Neural crest cell (in vitro differentiated cells): ENCODE data around the gene TRIP12. TPM values are rescaled to one million over a fixed set of nuclear protein-coding genes. Genes with fewer than 3 reads are reported as not detected.
A peak's percentile ranks its signal among the peaks of the same experiment; 100 is the strongest.

Source experiments
- DNase-seq: peaks from one replicate; pipeline ENCODE4 v3.0.0; 2021; ENCODE audit warnings: low read depth, mixed read lengths, low spot score
- H3K27ac Mint-ChIP-seq: one replicate; pipeline ENCODE4 v1.8.0; 2021; ENCODE audit warnings: mild to moderate bottlenecking, mixed read lengths; ENCODE audit not compliant: unreplicated experiment
- H3K27me3 Mint-ChIP-seq: 2 replicates; pipeline ENCODE4 v1.8.0; 2021; ENCODE audit warnings: low read depth, mild to moderate bottlenecking, mixed read lengths
- H3K36me3 Mint-ChIP-seq: 2 replicates; pipeline ENCODE4 v1.8.0; 2021; ENCODE audit warnings: low read depth, mild to moderate bottlenecking, mixed read lengths
- H3K4me1 Mint-ChIP-seq: 2 replicates; pipeline ENCODE4 v1.8.0; 2021; ENCODE audit warnings: mixed read lengths
- H3K4me3 Mint-ChIP-seq: one replicate; pipeline ENCODE4 v1.8.0; 2021; ENCODE audit warnings: mild to moderate bottlenecking, mixed read lengths
- H3K9me3 Mint-ChIP-seq: 2 replicates; pipeline ENCODE4 v1.8.0; 2021; ENCODE audit warnings: mixed read lengths
- total RNA-seq: library from RNA; stranded (reverse); gene quantifications from 2 replicates; pipeline ENCODE4 v1.2.1, GENCODE V29; 2021
- TF ChIP-seq, protein P1 (sequence below): fragments of 200-600 bp; sonication (generic); conservative IDR thresholded peaks from 2 replicates; pipeline ENCODE4 v1.5.0; 2021; ENCODE audit warnings: antibody characterized with exemption, mild to moderate bottlenecking

TRIP12 gene
- total RNA-seq, 1 donor from 2014 or later: 222 TPM

GRCh38 chr2:229805559-229805958 is 116.2 kb downstream of the TRIP12 start:
- no peak overlapping the region for H3K27ac Mint-ChIP-seq
- H3K4me1 Mint-ChIP-seq: no peaks in the 10 kb centered on the region
- H3K9me3 Mint-ChIP-seq: no peaks in the 10 kb centered on the region
- no peak overlapping the region for H3K4me3 Mint-ChIP-seq
- TF ChIP-seq, protein P1, sequence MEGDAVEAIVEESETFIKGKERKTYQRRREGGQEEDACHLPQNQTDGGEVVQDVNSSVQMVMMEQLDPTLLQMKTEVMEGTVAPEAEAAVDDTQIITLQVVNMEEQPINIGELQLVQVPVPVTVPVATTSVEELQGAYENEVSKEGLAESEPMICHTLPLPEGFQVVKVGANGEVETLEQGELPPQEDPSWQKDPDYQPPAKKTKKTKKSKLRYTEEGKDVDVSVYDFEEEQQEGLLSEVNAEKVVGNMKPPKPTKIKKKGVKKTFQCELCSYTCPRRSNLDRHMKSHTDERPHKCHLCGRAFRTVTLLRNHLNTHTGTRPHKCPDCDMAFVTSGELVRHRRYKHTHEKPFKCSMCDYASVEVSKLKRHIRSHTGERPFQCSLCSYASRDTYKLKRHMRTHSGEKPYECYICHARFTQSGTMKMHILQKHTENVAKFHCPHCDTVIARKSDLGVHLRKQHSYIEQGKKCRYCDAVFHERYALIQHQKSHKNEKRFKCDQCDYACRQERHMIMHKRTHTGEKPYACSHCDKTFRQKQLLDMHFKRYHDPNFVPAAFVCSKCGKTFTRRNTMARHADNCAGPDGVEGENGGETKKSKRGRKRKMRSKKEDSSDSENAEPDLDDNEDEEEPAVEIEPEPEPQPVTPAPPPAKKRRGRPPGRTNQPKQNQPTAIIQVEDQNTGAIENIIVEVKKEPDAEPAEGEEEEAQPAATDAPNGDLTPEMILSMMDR: no peak
- H3K27me3 Mint-ChIP-seq: no peaks in the 10 kb centered on the region
- H3K36me3 Mint-ChIP-seq: peaks cover 5% of the 10 kb centered on the region
- no peak for DNase-seq

DNA sequence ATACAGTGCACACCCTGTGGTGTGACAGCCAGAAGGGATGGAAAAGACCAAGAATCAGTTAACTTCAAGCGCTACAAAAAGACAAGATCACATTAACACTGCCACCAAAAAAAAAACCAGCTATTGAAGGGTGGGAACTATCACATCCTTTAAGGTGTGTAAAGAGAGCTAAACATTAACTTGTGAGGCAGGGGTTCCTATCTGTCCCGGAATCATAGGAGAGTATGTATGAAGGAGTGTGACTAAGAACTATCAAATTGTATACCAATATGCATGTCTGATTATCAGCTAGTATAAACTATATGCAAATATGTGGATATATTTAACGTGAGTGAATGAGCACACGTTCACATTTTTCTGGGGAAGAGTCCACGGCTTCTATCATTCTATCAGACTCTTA is 119.0 kb downstream of the TRIP12 start:
- no peak for DNase-seq
- H3K36me3 Mint-ChIP-seq: peaks cover 9% of the 10 kb centered on the region
- no peaks in the 10 kb centered on the region for H3K27me3 Mint-ChIP-seq
- no peaks in the 10 kb centered on the region for H3K4me1 Mint-ChIP-seq
- H3K4me3 Mint-ChIP-seq: no peak overlapping the region
- H3K27ac Mint-ChIP-seq: no peak overlapping the region
- no peaks in the 10 kb centered on the region for H3K9me3 Mint-ChIP-seq
- TF ChIP-seq, protein P1: no peak

DNA sequence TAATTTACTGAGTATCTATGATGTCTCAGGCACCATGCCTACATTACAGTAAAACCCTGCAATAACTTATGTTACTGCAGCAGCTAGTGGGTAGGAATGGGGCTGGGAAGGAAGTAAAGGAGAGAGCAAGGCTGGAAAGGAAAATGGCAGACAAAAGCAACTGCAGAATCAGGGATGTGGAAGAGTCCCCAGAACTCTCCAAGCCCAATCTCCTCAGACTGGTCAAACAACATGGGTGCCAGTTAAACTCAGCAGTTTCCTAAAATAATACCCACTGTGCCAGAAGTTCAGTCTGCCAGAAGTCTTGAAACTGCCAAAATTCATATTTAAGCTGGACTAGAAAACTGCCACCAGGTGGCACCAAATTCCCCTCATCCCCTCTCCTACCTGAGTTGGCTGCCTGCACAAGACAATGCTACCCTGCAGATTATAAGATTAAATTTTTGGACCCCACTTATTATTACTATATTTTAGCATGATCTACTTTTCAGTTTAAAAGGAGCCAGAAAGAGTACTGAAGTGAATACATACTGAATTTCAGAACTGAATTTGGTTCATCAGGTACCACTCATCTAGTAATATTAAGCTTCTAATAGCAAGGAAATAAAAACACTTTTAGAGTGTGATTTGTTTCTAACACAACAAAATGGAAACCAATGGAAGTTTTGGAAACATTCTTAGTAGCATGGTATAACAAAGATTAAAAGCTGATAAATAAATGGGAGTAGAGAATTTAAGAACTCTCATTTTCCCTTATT is 120.6 kb downstream of the TRIP12 start:
- H3K9me3 Mint-ChIP-seq: no peaks in the 10 kb centered on the region
- no peaks in the 10 kb centered on the region for H3K4me1 Mint-ChIP-seq
- TF ChIP-seq, protein P1: peak; percentile 80
- DNase-seq: peak; percentile 54
- H3K4me3 Mint-ChIP-seq: no peak overlapping the region
- peaks cover 4% of the 10 kb centered on the region for H3K36me3 Mint-ChIP-seq
- H3K27ac Mint-ChIP-seq: no peak overlapping the region
- H3K27me3 Mint-ChIP-seq: no peaks in the 10 kb centered on the region

DNA sequence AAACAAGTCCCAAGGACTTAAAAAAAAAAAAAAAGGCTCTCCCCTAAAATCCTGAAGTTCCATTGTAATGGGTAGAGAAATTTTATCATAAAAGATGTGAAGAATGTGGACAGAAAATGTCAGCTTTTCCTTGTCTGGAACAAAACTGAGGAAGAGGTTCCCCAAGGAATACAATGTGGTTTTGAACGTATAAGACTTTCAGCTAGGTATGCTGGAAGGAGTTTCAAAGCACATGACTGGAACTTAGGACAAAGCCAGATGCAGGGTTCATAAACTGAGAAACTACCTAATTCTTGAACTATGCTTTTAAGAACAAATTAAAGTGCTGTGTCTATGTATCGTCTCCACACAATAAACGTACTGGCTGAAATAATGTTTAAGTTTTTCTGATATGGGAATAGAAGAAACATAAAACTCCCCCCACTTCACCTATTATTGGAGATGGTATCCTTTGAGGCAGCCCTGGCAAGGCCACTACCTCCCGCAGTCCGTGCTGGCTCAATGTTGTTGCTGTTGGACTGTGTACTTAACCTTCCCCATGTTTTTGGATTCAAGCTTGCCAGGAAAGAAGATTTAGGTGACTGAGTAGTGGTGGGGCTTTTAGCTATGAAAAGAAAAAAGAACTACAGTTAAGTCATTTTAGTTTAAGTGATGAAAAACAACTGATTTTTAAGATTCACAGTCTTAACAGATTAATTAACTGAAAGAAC is 123.2 kb downstream of the TRIP12 start:
- no peak for DNase-seq
- Mint-ChIP-seq H3K4me1 (no peaks in the 10 kb centered on the region), H3K27me3 (no peaks in the 10 kb centered on the region), H3K4me3 (no peak overlapping the region), H3K9me3 (no peaks in the 10 kb centered on the region), H3K27ac (no peak overlapping the region), H3K36me3 (peaks cover 4% of the 10 kb centered on the region)
- TF ChIP-seq, protein P1: no peak

DNA sequence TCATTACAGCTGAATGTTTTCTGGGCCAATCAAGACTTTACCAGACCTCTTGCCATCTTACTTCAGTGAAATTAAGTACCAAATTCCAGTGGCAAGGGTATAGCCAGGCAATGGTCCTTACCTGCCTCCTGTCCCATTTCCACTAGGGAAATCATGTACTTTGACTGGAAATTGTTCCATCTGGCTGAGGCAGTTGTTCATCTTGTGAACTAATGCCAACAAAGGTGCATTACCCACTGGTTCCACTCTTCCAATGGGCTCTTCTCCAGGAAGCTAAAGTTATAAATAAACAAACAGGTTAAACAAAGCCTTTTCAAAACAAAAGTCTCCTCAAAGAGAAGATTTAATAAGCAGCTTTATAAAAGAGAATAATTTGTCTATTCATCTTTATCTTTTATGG is 126.8 kb downstream of the TRIP12 start:
- Mint-ChIP-seq H3K4me3 (no peak overlapping the region), H3K4me1 (no peaks in the 10 kb centered on the region), H3K9me3 (no peaks in the 10 kb centered on the region), H3K27ac (no peak overlapping the region), H3K36me3 (peaks cover 16% of the 10 kb centered on the region), H3K27me3 (no peaks in the 10 kb centered on the region)
- no peak for DNase-seq
- TF ChIP-seq, protein P1: no peak
